Fibroblast of skin of back (primary cell): ENCODE data around the gene GALNT9.
"Not testable (repeated sequence)": the region's sequence is repeated elsewhere in the genome, so short reads cannot be mapped to it uniquely, and the experiment has no call there.

Source experiments
- DNase-seq: peaks from one replicate; pipeline ENCODE4 v3.0.0-alpha.2; 2013

GALNT9 gene

GRCh38 chr12:132153501-132154340 is 175.7 kb downstream of the GALNT9 start:
- peak; percentile 70 for DNase-seq

GRCh38 chr12:132152953-132153352 is 176.4 kb downstream of the GALNT9 start:
- DNase-seq, result no peak

GRCh38 chr12:132152411-132152821 is 177.0 kb downstream of the GALNT9 start:
- DNase-seq, result no peak

- no peak for DNase-seq
Measured at GRCh38 chr12:132151766-132152410, 177.5 kb downstream of the GALNT9 start.

- DNase-seq, result no peak
Measured at GRCh38 chr12:132151145-132151765, 178.1 kb downstream of the GALNT9 start.

GRCh38 chr12:132150780-132151144 is 178.6 kb downstream of the GALNT9 start:
- no peak for DNase-seq

GRCh38 chr12:132149526-132149925 is 179.9 kb downstream of the GALNT9 start:
- DNase-seq, result not testable (repeated sequence)

GRCh38 chr12:132148368-132149045 is 180.9 kb downstream of the GALNT9 start:
- DNase-seq, result no peak

- DNase-seq, result no peak
Measured at GRCh38 chr12:132147423-132148367, 181.7 kb downstream of the GALNT9 start.

- no peak for DNase-seq
Measured at GRCh38 chr12:132146772-132147422, 182.5 kb downstream of the GALNT9 start.
